ENCODE results near the gene TSEN54.
A peak's percentile ranks its signal among the peaks of the same experiment; 100 is the strongest.
"Not testable (repeated sequence)": the region's sequence is repeated elsewhere in the genome, so short reads cannot be mapped to it uniquely, and the experiment has no call there.

TSEN54 gene

DNA sequence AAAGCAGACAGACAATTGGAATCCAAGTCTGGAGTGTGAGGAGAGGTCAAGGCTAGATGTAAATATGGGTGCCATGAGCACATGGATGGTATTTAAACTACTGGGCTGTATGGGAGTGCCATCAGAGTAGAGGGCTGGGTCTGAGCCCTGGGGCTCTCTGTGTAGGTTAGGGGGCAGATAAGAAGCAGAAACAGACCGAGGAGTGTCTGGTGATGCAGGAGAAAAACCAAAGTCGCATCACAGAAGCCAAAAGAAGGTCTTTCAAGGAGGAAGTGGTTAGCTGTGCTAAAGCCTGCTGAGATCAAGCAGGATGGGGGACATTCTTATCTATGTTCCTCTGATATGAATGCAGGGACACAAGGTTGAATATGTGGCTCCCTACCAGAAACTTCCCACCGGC is 1.9 kb downstream of the TSEN54 start:
- DNase-seq (ENCODE audit: low read depth in 4 of 4, low spot score in 1 of 4) = no peak

DNA sequence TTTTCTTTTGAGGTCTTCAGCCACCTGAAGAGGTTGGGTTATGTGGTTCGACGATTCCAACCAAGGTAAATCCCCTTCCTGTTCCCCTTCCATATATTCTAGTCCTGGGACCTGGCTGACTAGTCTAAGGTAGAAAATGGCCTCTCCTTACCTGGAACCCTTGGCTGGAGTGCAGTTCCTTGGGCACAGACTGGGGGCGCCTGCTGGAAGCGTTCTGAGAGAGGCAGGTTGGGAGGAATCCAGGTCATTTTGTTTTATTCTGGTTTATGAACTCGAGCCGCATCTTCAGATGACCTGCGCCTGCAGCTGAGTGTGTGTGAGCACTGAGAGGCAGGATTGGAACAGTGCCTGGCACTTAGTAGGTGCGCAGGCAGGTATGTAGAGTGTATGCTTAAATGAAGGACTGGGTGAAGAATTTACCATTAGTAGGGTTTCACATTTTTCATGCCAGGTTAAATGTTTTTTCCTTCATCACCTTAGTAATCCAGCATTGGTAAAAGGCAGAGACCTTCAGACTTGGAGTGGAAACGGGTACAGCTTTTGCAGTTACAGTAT is 2.7 kb downstream of the TSEN54 start:
- DNase-seq (ENCODE audit: low read depth in 4 of 4, low spot score in 1 of 4) = no peak

DNA sequence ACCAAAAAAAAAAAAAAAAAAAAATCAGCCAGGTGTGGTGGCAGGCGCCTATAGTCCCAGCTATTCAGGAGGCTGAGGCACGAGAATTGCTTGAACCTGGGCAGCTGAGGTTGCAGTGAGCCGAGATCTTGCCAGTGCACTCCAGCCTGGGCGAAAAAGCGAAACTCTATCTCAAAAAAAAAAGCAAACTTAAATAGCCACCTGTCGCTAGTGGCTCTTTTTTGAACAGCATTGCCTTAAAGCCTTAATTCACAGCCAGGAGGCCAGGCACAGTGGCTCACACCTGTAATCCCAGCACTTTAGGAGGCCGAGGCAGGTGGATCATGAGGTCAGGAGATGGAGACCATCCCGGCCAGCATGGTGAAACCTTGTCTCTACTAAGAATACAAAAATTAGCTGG is 4.1 kb downstream of the TSEN54 start:
- DNase-seq (ENCODE audit: low read depth in 4 of 4, low spot score in 1 of 4) = not testable (repeated sequence)

DNA sequence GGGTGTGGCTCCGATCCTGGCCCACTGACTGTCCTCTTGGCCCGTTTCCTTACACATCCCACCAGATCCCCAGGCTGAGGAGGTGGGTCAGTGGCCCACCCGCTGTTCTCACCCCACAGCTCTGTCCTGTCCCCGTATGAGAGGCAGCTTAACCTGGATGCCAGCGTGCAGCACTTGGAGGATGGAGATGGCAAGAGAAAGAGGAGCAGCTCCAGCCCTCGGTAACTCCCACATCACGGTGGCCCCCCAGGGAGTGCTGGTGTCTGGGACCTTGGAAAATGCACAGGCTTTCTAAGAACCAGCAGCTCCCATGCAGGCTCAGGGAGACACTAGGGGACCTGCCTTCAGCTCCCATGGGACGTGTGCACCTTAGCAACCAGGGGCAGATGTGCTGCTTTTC is 5.0 kb downstream of the TSEN54 start:
- no peak for DNase-seq (ENCODE audit: low read depth in 4 of 4, low spot score in 1 of 4)

DNA sequence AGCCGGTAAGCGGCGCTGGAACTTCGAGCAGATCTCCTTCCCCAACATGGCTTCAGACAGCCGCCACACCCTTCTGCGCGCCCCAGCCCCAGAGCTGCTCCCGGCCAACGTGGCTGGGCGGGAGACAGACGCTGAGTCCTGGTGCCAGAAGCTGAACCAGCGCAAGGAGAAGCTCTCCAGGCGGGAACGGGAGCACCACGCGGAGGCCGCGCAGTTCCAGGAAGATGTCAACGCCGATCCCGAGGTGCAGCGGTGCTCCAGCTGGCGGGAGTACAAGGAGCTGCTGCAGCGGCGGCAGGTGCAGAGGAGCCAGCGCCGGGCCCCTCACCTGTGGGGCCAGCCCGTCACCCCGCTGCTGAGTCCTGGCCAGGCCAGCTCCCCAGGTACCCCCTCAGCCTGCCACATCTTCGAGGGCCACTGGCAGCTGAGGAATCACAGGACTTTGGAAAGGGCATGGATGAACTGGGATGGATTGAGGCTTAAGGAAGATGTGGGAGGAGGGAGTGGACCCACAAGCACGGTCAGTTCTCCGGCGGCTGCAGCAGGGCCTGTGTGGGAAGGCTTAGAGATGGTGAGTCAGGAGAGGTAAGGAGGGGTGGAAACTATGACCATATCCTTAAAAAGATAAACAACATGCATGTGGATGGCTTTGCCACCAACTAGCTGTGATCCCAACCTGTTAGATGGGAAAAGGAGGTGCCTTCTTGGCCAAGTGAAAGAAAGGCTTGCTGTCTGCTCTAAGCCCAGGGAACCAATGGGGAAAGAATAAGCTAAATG is 5.8 kb downstream of the TSEN54 start:
- no peak for DNase-seq (ENCODE audit: low read depth in 4 of 4, low spot score in 1 of 4)

DNA sequence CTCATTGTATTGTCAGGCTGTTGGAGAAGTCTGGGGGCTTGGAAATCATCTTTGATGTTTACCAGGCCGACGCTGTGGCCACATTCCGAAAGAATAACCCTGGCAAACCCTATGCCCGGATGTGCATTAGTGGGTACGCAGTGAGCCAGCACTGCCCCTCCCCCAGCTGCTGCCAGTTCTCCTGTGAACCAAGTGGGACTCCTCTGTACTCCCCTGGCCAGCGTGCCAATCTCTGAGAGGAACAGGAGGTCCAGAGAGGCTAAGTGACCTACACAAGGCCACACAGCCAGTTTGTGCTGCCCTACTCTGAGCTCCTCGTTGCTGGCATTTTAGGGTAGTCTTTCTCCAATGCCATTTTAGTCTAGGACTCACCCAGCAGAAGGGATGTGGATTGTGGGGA is 7.3 kb downstream of the TSEN54 start:
- DNase-seq (ENCODE audit: low read depth in 4 of 4, low spot score in 1 of 4) = no peak

- DNase-seq (ENCODE audit: low read depth in 4 of 4, low spot score in 1 of 4) = no peak
These were observed 8.1 kb downstream of the TSEN54 start for GRCh38 chr17:75524269-75524969.

DNA sequence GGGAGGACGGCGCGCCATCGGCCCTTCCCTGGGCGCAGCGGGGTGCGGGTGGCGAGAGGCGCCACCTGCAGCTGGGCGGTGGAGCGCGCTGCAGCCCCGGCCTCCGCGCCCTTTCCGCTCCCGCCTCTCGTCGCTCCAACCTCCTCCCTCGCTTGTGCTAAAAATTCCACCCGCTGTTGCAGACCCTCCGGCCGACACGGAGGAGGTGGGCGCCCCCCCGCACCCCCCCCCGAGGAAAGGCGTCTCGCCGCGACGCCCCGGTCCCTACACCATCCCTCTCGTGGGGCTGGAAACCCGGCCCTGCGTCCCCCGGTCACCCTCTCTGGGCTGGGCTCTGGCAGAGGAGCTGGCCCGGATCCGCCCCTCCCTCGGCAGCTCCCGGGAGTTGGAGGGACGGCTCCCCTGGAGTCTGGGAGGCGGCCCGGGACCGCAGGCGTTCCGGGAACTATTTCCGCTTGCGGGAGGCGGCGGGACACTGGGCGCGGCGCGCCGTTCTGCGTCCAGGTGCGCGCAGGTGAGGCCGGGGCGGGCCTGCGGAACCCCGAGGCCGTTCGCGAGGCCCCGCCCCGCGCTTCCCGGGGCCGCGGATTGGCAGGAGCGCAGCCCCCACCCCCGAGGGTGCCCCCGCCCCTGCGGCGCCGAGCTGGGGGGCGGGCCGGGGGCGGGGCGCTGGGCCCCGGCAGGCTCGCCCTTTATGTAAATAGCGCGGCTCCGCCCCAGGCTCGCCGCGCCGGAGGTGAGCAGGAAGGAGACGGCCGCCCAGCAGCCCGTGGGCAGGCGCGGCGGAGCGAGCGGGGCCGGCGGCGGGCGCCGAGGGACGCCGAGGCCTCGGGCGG is 8.9 kb downstream of the TSEN54 start, which contains the start of gene LLGL2:
Gene LLGL2, plus strand, starts transcription at position 728 of the 836 bp plus-strand sequence. CDS start 17,730 bp downstream, outside the sequence.
- DNase-seq (ENCODE audit: low read depth in 4 of 4, low spot score in 1 of 4) = peak; percentile 38 to 75 (median 54)

DNA sequence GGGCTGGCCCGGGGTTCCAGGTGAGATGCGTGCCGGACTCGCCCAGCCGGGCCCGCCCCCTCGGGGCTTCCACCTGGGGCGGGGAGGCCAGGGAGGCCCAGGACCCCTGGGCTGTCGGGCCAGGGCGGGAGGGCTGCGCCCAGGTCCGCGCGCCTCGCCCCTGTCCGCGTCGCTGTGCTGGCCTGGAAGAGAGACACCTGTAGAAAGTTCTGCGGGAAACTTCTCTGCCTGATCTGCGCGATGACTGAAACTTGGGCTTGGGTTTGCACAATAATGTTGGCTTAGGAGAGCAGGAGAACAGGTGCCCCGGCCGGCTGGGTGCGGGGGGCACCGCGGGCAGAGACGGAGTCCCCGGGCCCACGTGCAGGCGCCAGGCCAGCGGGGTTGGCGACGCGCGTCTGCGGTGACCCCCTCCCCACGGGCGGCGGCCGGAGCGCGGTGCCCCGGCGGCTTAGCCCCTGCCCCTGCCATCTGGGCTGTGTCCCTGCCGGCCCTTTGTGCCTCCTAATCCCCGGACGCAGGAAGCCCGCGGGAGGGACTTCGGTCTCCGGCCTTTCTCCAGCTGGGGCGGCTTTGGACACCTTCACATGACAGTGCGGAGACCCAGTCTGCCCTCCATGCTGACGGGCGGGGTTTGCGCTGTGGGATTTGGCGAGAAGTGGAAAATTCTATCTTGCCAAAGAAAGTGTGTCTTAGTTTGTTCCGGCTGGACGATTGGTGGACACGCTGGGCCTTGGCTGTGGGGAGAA is 9.7 kb downstream of the TSEN54 start:
- DNase-seq (ENCODE audit: low read depth in 4 of 4, low spot score in 1 of 4) = no peak

DNA sequence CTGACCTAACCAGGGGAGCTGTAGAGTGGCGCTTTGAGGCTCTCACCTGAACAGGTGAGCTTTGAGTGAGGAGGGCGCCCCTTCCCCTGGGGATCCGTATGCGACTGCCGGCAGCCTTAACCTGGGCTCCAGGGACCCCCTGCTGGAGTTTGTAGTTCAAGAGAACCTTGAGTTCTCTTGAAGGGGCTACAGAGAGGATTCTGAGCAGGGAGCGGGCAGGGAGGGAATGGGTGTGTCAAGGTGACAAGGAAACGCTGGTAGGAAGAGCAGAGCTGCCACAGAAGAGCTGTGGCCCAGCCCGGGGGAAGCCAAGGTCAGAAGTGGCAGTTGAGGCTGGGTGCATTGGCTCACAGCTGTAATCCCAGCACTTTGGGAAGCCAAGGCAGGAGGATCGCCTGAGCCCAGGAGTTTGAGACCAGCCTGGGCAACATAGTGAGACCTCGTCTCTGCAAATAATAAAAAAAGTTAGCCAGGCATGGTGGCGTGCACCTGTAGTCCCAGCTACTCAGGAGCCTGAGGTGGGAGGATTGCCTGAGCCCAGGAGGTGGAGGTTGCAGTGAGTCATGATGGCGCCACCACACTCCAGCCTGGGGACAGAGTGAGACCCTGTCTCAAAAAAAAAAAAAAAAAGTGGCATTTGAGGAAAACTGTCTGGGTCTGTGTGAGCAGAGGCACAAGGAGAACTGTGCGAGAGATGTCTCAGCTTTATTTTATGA is 10.4 kb downstream of the TSEN54 start:
- DNase-seq (ENCODE audit: low read depth in 4 of 4, low spot score in 1 of 4) = no peak

DNA sequence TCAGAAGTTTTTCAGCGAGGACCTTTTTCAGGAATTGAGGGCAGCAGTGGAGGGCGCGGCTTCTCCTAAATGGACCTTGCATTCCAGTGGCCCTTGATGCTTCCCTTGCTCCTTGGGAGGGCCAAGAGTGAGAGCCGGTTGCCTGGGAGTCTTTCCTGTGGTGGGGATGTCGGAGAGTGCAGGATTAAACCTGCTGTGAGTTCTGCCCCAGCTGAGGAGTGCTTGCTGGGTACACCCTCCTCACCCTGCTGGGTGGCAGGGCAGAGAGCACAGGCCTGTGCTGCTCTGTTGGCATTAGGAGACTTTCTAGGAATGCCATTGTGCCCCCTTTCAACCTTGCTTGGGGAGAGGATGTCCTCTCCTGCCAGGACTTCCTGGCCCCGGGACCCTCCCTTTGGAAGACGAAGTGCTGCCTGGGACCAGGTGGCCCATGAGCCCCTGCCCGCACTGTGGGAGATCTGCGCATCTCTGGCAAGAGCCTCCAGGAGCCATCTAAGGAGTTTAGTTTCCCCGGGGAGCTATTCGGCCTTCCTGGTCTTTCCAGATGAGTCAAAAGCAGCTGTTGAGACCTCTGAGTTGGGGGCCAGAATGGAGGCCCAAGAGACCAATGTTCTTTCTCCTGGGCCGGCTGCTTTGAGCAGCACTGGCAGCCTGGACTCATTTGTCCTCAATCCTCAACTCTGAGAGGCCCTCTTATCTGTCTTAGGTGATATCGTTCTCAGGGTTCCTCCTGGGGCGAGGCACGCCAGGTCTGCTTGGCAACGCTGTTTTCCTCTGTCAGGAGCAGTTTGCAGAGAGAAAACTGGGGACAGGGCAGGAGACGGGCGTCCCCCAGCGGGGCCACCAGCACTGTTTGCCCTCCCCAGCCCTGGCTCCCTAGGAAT is 14.8 kb downstream of the TSEN54 start:
- no peak for DNase-seq (ENCODE audit: low read depth in 4 of 4, low spot score in 1 of 4)

DNA sequence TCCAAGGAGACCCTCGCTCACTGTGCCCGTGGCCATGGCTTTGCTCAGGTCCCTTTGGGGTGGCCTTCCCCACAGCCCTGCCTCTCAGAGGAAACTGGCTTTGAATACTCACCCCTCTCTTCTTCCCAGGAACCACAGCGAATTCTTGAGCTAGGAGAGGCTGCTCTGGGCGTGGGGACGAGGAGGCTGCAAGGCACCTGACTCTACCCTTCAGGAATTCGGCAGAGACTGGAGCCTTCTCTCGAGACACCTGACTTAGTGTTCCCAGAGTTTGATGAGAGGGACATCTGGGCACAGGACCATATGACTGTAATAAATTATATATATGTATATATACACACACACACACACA is 15.4 kb downstream of the TSEN54 start:
- DNase-seq (ENCODE audit: low read depth in 4 of 4, low spot score in 1 of 4) = no peak

- peak in 1 of 4 experiments; percentile 31 for DNase-seq (ENCODE audit: low read depth in 4 of 4, low spot score in 1 of 4)
These were observed 18.8 kb downstream of the TSEN54 start for GRCh38 chr17:75535119-75535537.

GRCh38 chr17:75535871-75536270 is 19.5 kb downstream of the TSEN54 start:
- no peak for DNase-seq (ENCODE audit: low read depth in 4 of 4, low spot score in 1 of 4)

- no peak for DNase-seq (ENCODE audit: low read depth in 4 of 4, low spot score in 1 of 4)
These were observed 20.0 kb downstream of the TSEN54 start for GRCh38 chr17:75536366-75536765.

GRCh38 chr17:75539967-75540729 is 23.8 kb downstream of the TSEN54 start:
- DNase-seq (ENCODE audit: low read depth in 4 of 4, low spot score in 1 of 4) = no peak

- no peak for DNase-seq (ENCODE audit: low read depth in 4 of 4, low spot score in 1 of 4)
These were observed 24.7 kb downstream of the TSEN54 start for GRCh38 chr17:75540923-75541503.

DNA sequence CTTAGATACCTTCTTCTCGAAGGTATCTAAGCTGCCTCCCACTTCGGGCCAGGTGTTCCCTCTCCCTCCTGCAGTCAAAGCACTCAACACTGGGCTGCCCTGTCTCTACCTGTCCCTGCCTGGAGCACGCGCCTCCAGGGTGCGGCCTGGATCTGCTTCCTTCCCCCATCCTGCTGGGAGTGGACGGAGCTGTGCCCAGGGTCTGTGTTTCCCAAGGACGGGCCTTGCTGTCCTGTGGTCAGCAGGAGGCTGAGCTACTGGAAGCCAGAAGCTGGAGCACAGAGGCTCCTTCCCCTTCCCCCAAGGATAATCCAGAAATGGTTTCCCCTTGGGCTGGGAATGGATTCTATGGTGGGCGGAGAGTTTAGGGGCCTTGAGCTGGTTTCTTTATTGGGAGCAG is 25.9 kb downstream of the TSEN54 start:
- DNase-seq (ENCODE audit: low read depth in 4 of 4, low spot score in 1 of 4) = no peak

Data from stimulated activated CD4-positive, alpha-beta T cell treated with anti-CD3 and anti-CD28 coated beads, Interleukin-1b, Interleukin-23, amount 100 ng/mL, for 24 hours (primary cell).